OCI-LY1 (cell line): ENCODE data around the gene SLC25A4.

ENCODE experiments used
- H2AFZ ChIP-seq: fragments of 200-600 bp; sonication (generic), shearing (Covaris generic); 2 replicates; pipeline ENCODE4 v1.6.0; 2014; ENCODE audit warnings: antibody characterized with exemption, mild to moderate bottlenecking, low read length
- H3F3A ChIP-seq: fragments of 200-600 bp; sonication (generic), shearing (Covaris generic); 2 replicates; pipeline ENCODE4 v1.6.0; 2014; ENCODE audit warnings: mild to moderate bottlenecking, antibody characterized with exemption, low read length, moderate library complexity; ENCODE audit not compliant: insufficient read depth
- H3K27ac ChIP-seq: fragments of 200-600 bp; sonication (generic); 2 replicates; pipeline ENCODE4 v1.5.1; 2014; ENCODE audit warnings: low read length, mixed run types, mild to moderate bottlenecking, low read depth; ENCODE audit not compliant: poor library complexity, severe bottlenecking
- H3K27me3 ChIP-seq: fragments of 200-600 bp; sonication (generic); 2 replicates; pipeline ENCODE4 v1.6.0; 2014; ENCODE audit warnings: antibody characterized with exemption, mild to moderate bottlenecking, low read length, moderate library complexity; ENCODE audit not compliant: insufficient read depth
- H3K36me3 ChIP-seq: fragments of 200-600 bp; sonication (generic); 2 replicates; pipeline ENCODE4 v1.6.1; 2014; ENCODE audit warnings: mild to moderate bottlenecking, antibody characterized with exemption, low read length, moderate library complexity, mixed read lengths; ENCODE audit not compliant: insufficient read depth
- H3K4me1 ChIP-seq: fragments of 200-600 bp; sonication (generic); 2 replicates; pipeline ENCODE4 v1.5.1; 2014; ENCODE audit warnings: mild to moderate bottlenecking, low read length, moderate library complexity; ENCODE audit not compliant: insufficient read depth, severe bottlenecking
- H3K4me2 ChIP-seq: fragments of 200-600 bp; sonication (generic), shearing (Covaris generic); 2 replicates; pipeline ENCODE4 v1.6.1; 2014; ENCODE audit warnings: low read length
- H3K4me3 ChIP-seq: fragments of 200-600 bp; sonication (generic); 2 replicates; pipeline ENCODE4 v1.5.1; 2014; ENCODE audit warnings: low read length, low read depth, mild to moderate bottlenecking, mixed read lengths; ENCODE audit not compliant: poor library complexity, severe bottlenecking
- H3K79me2 ChIP-seq: fragments of 200-600 bp; shearing (Covaris generic); 2 replicates; pipeline ENCODE4 v1.6.1; 2016; ENCODE audit warnings: mixed run types, low read length, mixed read lengths; ENCODE audit not compliant: insufficient read depth
- H3K9ac ChIP-seq: fragments of 200-600 bp; sonication (generic), shearing (Covaris generic); 2 replicates; pipeline ENCODE4 v1.6.1; 2014; ENCODE audit warnings: mild to moderate bottlenecking, low read length, mixed read lengths
- H3K9me2 ChIP-seq: fragments of 200-600 bp; sonication (generic), shearing (Covaris generic); 2 replicates; pipeline ENCODE4 v1.6.1; 2014; ENCODE audit warnings: low read depth, mild to moderate bottlenecking, low read length, mixed read lengths
- H3K9me3 ChIP-seq: fragments of 200-600 bp; shearing (Covaris generic); 2 replicates; pipeline ENCODE4 v1.6.1; 2014; ENCODE audit warnings: low read length, mixed read lengths
- H4K20me1 ChIP-seq: fragments of 200-600 bp; sonication (generic), shearing (Covaris generic); 2 replicates; pipeline ENCODE4 v1.6.0; 2016; ENCODE audit warnings: mild to moderate bottlenecking, low read length; ENCODE audit not compliant: insufficient read depth
- CTCF ChIP-seq: fragments of 200-600 bp; sonication (generic), shearing (Covaris generic); IDR thresholded peaks from 2 replicates; pipeline ENCODE4 v1.5.1; 2017; ENCODE audit warnings: mild to moderate bottlenecking, antibody characterized with exemption, low read length, moderate library complexity, mixed read lengths
- EZH2 ChIP-seq: fragments of 200-600 bp; sonication (generic), shearing (Covaris generic); IDR thresholded peaks from 2 replicates; pipeline ENCODE4 v1.8.0; 2017; ENCODE audit warnings: borderline replicate concordance, mixed run types, mild to moderate bottlenecking, antibody characterized with exemption, low read length, moderate library complexity, mixed read lengths

Gene SLC25A4

GRCh38 chr4:185144601-185145240 is 1.7 kb downstream of the SLC25A4 start:
- H3K4me1 ChIP-seq, result peaks cover 19% of the 10 kb centered on the region
- no peaks in the 10 kb centered on the region for H3K27me3 ChIP-seq
- peaks cover 7% of the 10 kb centered on the region; the same call in 1 of the 2 replicates for H3K79me2 ChIP-seq
- no peaks in the 10 kb centered on the region for H4K20me1 ChIP-seq
- H3K9me3 ChIP-seq, result no peaks in the 10 kb centered on the region
- peaks cover 30% of the 10 kb centered on the region; the same call in 1 of the 2 replicates for H3K36me3 ChIP-seq
- no peak overlapping the region for H3K27ac ChIP-seq
- no peaks in the 10 kb centered on the region for H3F3A ChIP-seq
- H3K9me2 ChIP-seq, result no peaks in the 10 kb centered on the region
- no peak overlapping the region for H2AFZ ChIP-seq
- H3K9ac ChIP-seq, result no peak overlapping the region; the same call in 1 of the 2 replicates
- peak overlapping the region; percentile 82 for H3K4me2 ChIP-seq
- TF ChIP-seq CTCF, result peak; percentile 25; the same call in 1 of the 2 replicates
- no peak for TF ChIP-seq EZH2
- peak overlapping the region; percentile 80 for H3K4me3 ChIP-seq

- Histone ChIP-seq H3K4me1 (peaks cover 19% of the 10 kb centered on the region), H3K4me2 (peak overlapping the region; percentile 0; the same call in 1 of the 2 replicates), H3K27ac (no peak overlapping the region), H3K27me3 (no peaks in the 10 kb centered on the region), H3K9me2 (no peaks in the 10 kb centered on the region), H3K9ac (no peak overlapping the region), H3K4me3 (no peak overlapping the region), H4K20me1 (no peaks in the 10 kb centered on the region), H3K9me3 (no peaks in the 10 kb centered on the region), H2AFZ (no peak overlapping the region), H3K79me2 (peaks cover 7% of the 10 kb centered on the region; the same call in 1 of the 2 replicates), H3K36me3 (peaks cover 30% of the 10 kb centered on the region; the same call in 1 of the 2 replicates), H3F3A (no peaks in the 10 kb centered on the region)
- TF ChIP-seq EZH2 (no peak), CTCF (no peak)
These were observed 2.5 kb downstream of the SLC25A4 start for GRCh38 chr4:185145572-185145971.

DNA sequence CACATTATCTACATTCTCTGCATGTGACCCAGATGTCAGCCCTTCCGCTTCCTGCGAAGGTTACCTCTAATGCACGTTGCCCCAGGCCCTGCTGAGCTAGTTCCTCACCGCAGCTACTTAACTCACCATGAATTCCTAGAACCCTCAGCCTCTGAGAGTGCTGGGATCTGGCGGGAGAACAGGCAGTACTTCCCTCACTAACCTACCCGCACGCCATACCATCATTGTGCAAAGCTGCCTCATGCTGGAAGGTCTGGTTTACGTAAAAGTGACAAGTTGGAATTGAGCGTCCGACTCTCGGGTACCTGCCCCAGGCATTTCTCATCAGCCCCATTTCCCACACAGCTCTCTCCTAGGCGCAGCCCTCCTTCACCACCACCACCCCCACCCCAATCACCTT is 6.3 kb downstream of the SLC25A4 start:
- H3K27ac ChIP-seq, result no peak overlapping the region
- no peak overlapping the region for H3K4me2 ChIP-seq
- H2AFZ ChIP-seq, result no peak overlapping the region
- peaks cover 52% of the 10 kb centered on the region; the same call in 1 of the 2 replicates for H3K36me3 ChIP-seq
- H3K4me3 ChIP-seq, result no peak overlapping the region
- no peaks in the 10 kb centered on the region for H3K9me3 ChIP-seq
- no peaks in the 10 kb centered on the region for H3K9me2 ChIP-seq
- no peaks in the 10 kb centered on the region for H4K20me1 ChIP-seq
- no peaks in the 10 kb centered on the region for H3K79me2 ChIP-seq
- no peaks in the 10 kb centered on the region for H3F3A ChIP-seq
- TF ChIP-seq EZH2 (no peak), CTCF (no peak)
- H3K9ac ChIP-seq, result no peak overlapping the region
- H3K27me3 ChIP-seq, result no peaks in the 10 kb centered on the region
- peaks cover 5% of the 10 kb centered on the region for H3K4me1 ChIP-seq
